Left lung (tissue), 10 donors: Measurements from ENCODE around the gene ARHGAP10. TPM values are rescaled to one million over a fixed set of nuclear protein-coding genes. Genes with fewer than 3 reads are reported as not detected.

ENCODE experiments used
- ATAC-seq: fragments of 200-7000 bp; cut with Tn5 transposase; one replicate; pipeline ENCODE4 v1.9.1; 2020; ENCODE audit warnings: moderate library complexity
- DNase-seq, 4 donors: peaks; one replicate each; pipeline ENCODE4 v3.0.0-alpha.2; 2013 to 2020
- H3K27ac ChIP-seq, 2 donors: fragments of 200-600 bp; sonication (generic) in 1 of 2; one replicate each; pipeline versions ENCODE4 v1.5.0 to v1.8.0; 2020 to 2021
- H3K27me3 ChIP-seq, 2 donors: fragments of 200-600 bp; sonication (generic) in 1 of 2; one replicate each; pipeline versions ENCODE4 v1.5.0 to v1.8.0; 2020 to 2021
- H3K36me3 ChIP-seq, 2 donors: fragments of 200-600 bp; sonication (generic) in 1 of 2; one replicate each; pipeline versions ENCODE4 v1.5.0 to v1.8.0; 2020 to 2021
- H3K4me1 ChIP-seq, 2 donors: fragments of 200-600 bp; one replicate each; pipeline ENCODE4 v1.8.0; 2021
- H3K4me3 ChIP-seq, 2 donors: fragments of 200-600 bp; sonication (generic) in 1 of 2; one replicate each; pipeline versions ENCODE4 v1.5.0 to v1.8.0; 2020 to 2021; ENCODE audit warnings: mild to moderate bottlenecking in 1 of 2
- H3K9me3 ChIP-seq, 2 donors: fragments of 200-600 bp; sonication (generic) in 1 of 2; one replicate each; pipeline versions ENCODE4 v1.5.0 to v1.8.0; 2020 to 2021
- CTCF ChIP-seq, 2 donors: fragments of 200-600 bp; sonication (generic) in 1 of 2; IDR thresholded peaks; one replicate each; pipeline versions ENCODE4 v1.5.0 to v1.8.0; 2021; ENCODE audit warnings: antibody characterized with exemption in 2 of 2
- intact Hi-C, 2 donors: fragments of 100-400 bp; cut with DNase I; formaldehyde crosslinking; loops; one replicate each; pipeline versions ENCODE4 v1.11.2 to v1.14.2; 2022
- polyA plus RNA-seq, 6 donors: library from polyadenylated mRNA; unstranded; fragments of 120-200 nt; gene quantifications; one replicate each; pipeline ENCODE4 v1.2.1, GENCODE V29; 2013; ENCODE audit not compliant: insufficient read length in 6 of 6
- total RNA-seq, 2 donors: library from RNA; stranded (reverse); fragmentation: NEBNext Ultra II Directional; extraction: Animal tissue kit (Norgen Biotek cat#: 25700); gene quantifications; one replicate each; pipeline ENCODE4 v1.2.1, GENCODE V29; 2021
- donor health status: DM: no; HTN: yes; CAD: no.
- donor health status: DM: no; HTN: no; CAD: no.

Gene ARHGAP10
- total and polyA plus RNA-seq, 8 donors = 11.6 to 25.4 (median 14.2) TPM

- no peak overlapping the region for H3K4me3 ChIP-seq
- H3K9me3 ChIP-seq = no peaks in the 10 kb centered on the region
These were observed 134.8 kb downstream of the ARHGAP10 start for GRCh38 chr4:147866532-147867271.

GRCh38 chr4:147874109-147874508 is 142.2 kb downstream of the ARHGAP10 start:
- peaks cover 0 to 15% of the 10 kb centered on the region in 2 donors for H3K36me3 ChIP-seq
- no peak for DNase-seq
- no peak for TF ChIP-seq CTCF (IDR thresholded peaks at IDR 0.05)
- H3K4me3 ChIP-seq = no peak overlapping the region
- no peaks in the 10 kb centered on the region for H3K4me1 ChIP-seq
- H3K27ac ChIP-seq = no peak overlapping the region
- ATAC-seq = no peak
- no peaks in the 10 kb centered on the region for H3K9me3 ChIP-seq
- no peaks in the 10 kb centered on the region for H3K27me3 ChIP-seq
- intact Hi-C loops = no loop called here

More at GRCh38 chr4:147866532-147867271, 134.8 kb downstream of the ARHGAP10 start:
- Histone ChIP-seq H3K4me1 (no peaks in the 10 kb centered on the region), H3K27ac (no peak overlapping the region), H3K36me3 (no peaks in the 10 kb centered on the region), H3K27me3 (no peaks in the 10 kb centered on the region)
- TF ChIP-seq CTCF (IDR thresholded peaks at IDR 0.05) = peak; percentile 98 to 99
- ATAC-seq (peak; percentile 99), DNase-seq (peak; percentile 81 to 94 (median 89))
- intact Hi-C loops = loop anchor here (5.0 to 10.0 kb wide), 2 partner anchors 159 to 252 kb away; partner anchors contain the start of gene TMEM184C (in 1 of the 2)

GRCh38 chr4:147877308-147877771 is 145.5 kb downstream of the ARHGAP10 start:
- H3K4me1 ChIP-seq = no peaks in the 10 kb centered on the region
- H3K4me3 ChIP-seq = no peak overlapping the region
- no peak for ATAC-seq
- no peak for TF ChIP-seq CTCF (IDR thresholded peaks at IDR 0.05)
- intact Hi-C loops = no loop called here
- no peaks in the 10 kb centered on the region for H3K9me3 ChIP-seq
- no peak overlapping the region for H3K27ac ChIP-seq
- no peaks in the 10 kb centered on the region for H3K27me3 ChIP-seq
- DNase-seq = no peak
- peaks cover 0 to 15% of the 10 kb centered on the region in 2 donors for H3K36me3 ChIP-seq

- no peaks in the 10 kb centered on the region for H3K27me3 ChIP-seq
- no peak for TF ChIP-seq CTCF (IDR thresholded peaks at IDR 0.05)
- no peak for ATAC-seq
- H3K36me3 ChIP-seq = peaks cover 0 to 13% of the 10 kb centered on the region in 2 donors
- H3K9me3 ChIP-seq = no peaks in the 10 kb centered on the region
- H3K4me3 ChIP-seq = no peak overlapping the region
- H3K4me1 ChIP-seq = no peaks in the 10 kb centered on the region
- no peak overlapping the region for H3K27ac ChIP-seq
- intact Hi-C loops = no loop called here
- no peak for DNase-seq
These were observed 147.8 kb downstream of the ARHGAP10 start for GRCh38 chr4:147879676-147880075.

- ATAC-seq (no peak), DNase-seq (no peak)
- Histone ChIP-seq H3K36me3 (peaks cover 0 to 5% of the 10 kb centered on the region in 2 donors), H3K27me3 (no peaks in the 10 kb centered on the region), H3K4me1 (no peaks in the 10 kb centered on the region), H3K4me3 (no peak overlapping the region), H3K9me3 (no peaks in the 10 kb centered on the region), H3K27ac (no peak overlapping the region)
- intact Hi-C loops = no loop called here
- TF ChIP-seq CTCF (IDR thresholded peaks at IDR 0.05) = no peak
These were observed 148.6 kb downstream of the ARHGAP10 start for GRCh38 chr4:147880511-147880910.
